ENCODE results near the gene ISCU.

- TF ChIP-seq YY1 (IDR thresholded peaks at IDR 0.05; ENCODE audit: insufficient read depth, insufficient read length) (no peak), ZNF274 (IDR thresholded peaks at IDR 0.05; ENCODE audit: low read depth, low read length) (no peak)
Observed at GRCh38 chr12:108514468-108514972, 47.9 kb upstream of the ISCU start.

Measured in NT2/D1 (cell line).